Jurkat, Clone E6-1 (cell line): Measurements from ENCODE around the gene PPP1R3A. TPM values are rescaled to one million over a fixed set of nuclear protein-coding genes. Genes with fewer than 3 reads are reported as not detected.
A peak's percentile ranks its signal among the peaks of the same experiment; 100 is the strongest.
"Not testable (repeated sequence)": the region's sequence is repeated elsewhere in the genome, so short reads cannot be mapped to it uniquely, and the experiment has no call there.

Experiments used
- DNase-seq: peaks from one replicate; pipeline ENCODE4 v3.0.0-alpha.2; 2011; ENCODE audit warnings: low read depth, low spot score
- H3K4me3 ChIP-seq: 2 replicates; pipeline ENCODE4 v1.5.1; 2011; ENCODE audit warnings: mild to moderate bottlenecking, low read length, control low read depth, moderate library complexity
- polyA plus RNA-seq: library from polyadenylated mRNA; unstranded; fragments of >200 nt; gene quantifications from one replicate; pipeline ENCODE4 v1.2.1, GENCODE V29; 2012; ENCODE audit warnings: missing spikeins; ENCODE audit not compliant: insufficient read length, insufficient read depth

PPP1R3A gene, protein sequence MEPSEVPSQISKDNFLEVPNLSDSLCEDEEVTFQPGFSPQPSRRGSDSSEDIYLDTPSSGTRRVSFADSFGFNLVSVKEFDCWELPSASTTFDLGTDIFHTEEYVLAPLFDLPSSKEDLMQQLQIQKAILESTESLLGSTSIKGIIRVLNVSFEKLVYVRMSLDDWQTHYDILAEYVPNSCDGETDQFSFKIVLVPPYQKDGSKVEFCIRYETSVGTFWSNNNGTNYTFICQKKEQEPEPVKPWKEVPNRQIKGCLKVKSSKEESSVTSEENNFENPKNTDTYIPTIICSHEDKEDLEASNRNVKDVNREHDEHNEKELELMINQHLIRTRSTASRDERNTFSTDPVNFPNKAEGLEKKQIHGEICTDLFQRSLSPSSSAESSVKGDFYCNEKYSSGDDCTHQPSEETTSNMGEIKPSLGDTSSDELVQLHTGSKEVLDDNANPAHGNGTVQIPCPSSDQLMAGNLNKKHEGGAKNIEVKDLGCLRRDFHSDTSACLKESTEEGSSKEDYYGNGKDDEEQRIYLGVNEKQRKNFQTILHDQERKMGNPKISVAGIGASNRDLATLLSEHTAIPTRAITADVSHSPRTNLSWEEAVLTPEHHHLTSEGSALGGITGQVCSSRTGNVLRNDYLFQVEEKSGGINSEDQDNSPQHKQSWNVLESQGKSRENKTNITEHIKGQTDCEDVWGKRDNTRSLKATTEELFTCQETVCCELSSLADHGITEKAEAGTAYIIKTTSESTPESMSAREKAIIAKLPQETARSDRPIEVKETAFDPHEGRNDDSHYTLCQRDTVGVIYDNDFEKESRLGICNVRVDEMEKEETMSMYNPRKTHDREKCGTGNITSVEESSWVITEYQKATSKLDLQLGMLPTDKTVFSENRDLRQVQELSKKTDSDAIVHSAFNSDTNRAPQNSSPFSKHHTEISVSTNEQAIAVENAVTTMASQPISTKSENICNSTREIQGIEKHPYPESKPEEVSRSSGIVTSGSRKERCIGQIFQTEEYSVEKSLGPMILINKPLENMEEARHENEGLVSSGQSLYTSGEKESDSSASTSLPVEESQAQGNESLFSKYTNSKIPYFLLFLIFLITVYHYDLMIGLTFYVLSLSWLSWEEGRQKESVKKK
- polyA plus RNA-seq: not detected

DNA sequence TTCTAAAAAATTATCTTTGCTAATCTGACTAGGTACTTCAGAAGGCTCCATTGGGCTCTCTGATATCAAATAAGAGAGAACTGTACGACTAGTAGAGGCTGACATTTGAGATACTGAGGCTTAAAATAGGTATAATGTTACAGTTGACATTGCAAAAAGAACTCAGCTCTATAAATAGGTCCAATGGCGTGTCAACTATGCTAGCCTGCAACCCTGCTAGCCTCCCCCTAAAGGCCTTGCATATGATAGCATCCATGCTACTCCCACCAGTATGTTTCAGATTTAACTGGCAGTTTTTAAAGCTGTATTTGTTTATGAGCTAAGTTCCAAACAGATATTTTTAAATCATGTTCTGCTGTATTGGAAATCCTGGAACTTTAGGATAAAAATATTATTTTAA, at the start of gene PPP1R3A:
Gene PPP1R3A (minus strand): TSS at position 64 of the 400 bp plus-strand sequence. CDS start 13 bp downstream, at position 51.
- H3K4me3 ChIP-seq: no peak within 1 kb of the TSS
- DNase-seq: peak; percentile 2

DNA sequence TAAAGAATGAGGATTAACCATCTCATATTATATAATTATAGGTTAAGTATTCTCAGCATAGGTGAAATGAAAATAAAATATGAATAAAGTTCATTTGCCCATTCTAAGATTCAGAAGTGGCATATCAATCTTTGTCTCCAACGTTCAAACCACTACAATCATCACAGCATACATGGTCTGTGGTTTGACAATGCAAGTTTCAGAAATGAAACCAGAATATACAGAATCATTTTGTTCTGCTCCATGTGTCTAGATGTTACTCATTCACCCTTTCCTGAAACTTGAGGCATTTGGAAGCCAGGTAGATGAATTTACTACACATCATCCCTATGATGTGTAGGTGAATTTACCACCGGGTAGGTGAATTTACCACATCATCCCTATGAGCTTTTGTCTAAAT, 44.5 kb upstream of the PPP1R3A start:
- no peak for DNase-seq

DNA sequence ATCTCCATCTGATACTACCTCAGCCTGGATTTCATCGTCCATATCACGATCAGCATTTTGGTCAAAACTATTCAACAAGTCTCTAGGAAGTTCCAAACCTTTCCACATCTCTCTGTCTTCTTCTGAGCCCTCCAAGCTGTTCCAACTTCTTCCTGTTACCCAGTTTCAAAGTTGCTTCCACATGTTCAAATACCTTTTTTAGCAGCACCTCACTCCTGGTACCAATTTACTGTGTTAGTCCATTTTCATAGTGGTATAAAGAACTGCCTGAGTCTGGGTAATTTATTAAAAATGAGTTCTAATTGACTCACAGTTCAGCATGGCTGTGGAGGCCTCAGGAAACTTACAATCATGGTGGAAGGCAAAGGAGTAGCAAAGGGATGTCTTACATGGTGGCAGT, 41.1 kb upstream of the PPP1R3A start:
- no peak for DNase-seq
- H3K4me3 ChIP-seq: no peak overlapping the region

More for the DNA sequence above, 44.5 kb upstream of the PPP1R3A start:
- no peak overlapping the region for H3K4me3 ChIP-seq

DNA sequence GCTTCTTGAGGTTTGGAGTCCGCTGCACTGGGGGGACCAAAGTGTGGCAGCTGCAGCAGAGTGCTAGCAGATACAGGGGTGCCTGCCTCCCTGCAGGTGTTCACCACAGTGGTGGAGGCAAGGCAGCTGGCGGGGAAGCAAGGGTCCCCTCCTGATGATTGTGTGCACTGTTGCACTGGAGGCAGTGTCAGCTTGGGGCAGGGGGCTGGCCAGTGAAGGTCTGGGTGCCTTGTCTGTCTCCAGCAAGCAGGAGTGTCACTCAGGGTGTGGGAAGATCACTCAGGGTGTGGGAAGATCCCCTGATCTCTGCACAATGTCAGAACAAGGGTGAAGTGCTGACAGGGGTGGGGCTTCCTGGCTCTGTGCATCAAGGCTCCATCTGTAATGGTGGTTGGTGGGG, 36.3 kb upstream of the PPP1R3A start:
- DNase-seq: no peak
- no peak overlapping the region for H3K4me3 ChIP-seq

DNA sequence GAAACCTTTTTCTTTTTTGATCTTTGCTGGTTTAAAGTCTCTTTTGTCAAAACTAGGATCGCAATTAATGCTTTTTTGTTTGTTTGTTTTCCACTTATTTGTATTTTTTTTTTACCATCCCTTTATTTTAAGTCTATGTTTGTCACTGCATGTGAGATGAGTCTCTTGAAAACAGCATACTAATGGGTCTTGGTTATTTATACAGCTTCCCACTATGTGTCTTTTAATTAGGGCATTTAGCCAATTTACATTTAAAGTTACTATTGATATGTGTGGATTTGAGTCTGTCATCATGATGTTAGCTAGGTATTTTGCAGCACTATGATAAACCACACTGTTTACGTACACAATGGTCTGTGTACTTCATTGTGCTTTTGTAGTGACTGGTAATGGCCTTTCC, 34.7 kb upstream of the PPP1R3A start:
- no peak for DNase-seq

DNA sequence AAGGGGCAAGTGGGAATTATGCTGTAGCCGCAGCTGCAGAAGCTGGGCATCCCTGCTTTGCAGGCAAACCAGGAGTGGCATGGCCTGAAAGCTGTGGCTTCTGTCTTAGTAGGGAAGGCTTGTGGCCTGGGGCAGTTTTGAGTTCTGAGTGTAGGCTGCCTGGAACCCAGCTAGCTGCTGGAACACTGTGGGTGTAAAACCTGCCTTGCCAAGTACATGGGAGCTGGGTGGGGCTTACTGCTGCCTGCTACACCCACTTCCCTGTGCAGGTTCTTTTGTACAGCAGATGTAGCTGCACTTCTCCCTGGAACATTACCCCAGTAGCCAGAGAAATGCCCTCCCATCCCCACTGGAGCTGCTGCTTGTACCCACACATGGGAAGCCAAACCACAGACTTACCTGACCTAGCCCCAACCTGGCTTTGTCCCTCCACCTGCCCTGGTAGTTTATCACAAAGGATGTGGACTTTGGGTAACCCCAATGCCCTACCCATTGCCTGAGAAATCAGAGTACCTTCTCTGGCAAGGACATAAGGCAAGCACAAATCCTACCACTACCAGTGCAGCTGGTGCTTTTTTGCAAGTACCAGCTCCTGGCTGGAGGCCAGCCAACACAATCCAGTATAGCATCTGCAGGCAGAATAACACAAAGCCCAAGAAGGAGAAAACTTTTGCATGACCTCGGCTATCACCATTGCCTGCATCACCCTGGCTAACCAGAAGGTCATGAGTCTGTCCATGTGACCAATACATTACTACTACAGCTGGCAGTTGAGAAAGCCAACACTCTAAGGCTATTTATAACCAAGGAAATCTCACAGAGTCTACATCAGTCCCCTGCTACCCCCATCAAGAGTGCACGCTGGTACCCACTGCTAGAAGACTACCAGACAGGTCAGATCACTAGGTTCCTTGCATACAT, 26.5 kb upstream of the PPP1R3A start:
- no peak for DNase-seq
- H3K4me3 ChIP-seq: no peak overlapping the region

More for the DNA sequence above, 34.7 kb upstream of the PPP1R3A start:
- no peak overlapping the region for H3K4me3 ChIP-seq

DNA sequence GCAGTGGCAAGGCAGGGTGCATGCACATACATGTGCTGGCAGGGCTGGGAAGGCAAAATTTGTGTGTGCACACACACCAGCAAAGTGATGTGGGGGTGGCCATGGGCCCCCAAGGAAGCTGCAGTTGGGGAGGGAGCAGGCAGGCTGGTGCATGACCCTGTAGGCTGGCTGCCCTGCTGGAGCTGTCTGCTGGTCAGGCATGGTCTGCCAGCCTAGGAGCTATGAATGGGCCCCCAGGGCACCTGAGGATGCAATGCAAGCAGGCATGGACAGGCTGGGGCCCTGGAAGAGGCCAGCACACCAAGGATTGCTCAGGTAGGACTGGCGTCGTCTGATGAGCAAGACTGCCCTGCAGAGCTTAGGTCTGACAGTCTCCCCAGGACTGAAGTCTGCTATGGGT, 18.2 kb upstream of the PPP1R3A start:
- DNase-seq: no peak
- H3K4me3 ChIP-seq: no peak overlapping the region

DNA sequence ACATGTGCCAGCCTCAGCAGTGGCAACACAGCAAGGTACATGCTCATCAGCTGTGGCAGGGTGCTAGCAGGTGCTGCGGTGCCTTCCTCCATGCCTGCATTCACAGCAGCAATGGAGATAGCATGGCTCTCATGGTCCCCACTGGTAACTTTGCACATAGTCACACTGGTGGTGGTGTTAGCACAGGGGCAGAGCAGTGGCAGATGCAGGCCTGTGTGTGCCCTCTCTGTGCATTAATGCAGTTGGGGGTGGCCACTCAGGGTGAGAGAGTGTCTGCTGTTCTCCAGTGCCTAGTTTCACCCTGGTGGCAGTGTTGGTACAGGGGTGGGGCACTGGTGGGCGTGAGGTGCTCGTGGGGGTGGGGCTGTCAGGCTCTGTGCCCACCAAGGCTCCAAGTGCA, 17.7 kb upstream of the PPP1R3A start:
- no peak for DNase-seq
- no peak overlapping the region for H3K4me3 ChIP-seq

DNA sequence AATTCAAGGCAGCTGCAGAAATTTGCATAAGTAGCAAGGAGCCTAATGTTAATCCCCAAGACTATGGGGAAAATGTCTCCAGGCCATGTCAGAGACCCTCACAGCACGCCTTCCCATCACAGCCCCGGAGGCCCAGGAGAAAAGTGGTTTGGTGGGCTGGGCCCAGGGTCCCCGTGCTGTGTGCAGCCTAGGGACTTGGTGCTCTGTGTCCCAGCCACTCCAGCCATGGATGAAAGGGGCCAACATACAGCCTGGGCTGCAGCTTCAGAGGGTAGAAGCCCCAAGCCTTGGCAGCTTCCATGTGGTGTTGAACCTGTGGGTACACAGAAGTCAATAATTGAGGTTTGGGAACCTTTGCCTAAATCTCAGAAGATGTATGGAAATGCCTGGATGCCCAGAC, 10.6 kb upstream of the PPP1R3A start:
- H3K4me3 ChIP-seq, DNase-seq: not testable (repeated sequence)

DNA sequence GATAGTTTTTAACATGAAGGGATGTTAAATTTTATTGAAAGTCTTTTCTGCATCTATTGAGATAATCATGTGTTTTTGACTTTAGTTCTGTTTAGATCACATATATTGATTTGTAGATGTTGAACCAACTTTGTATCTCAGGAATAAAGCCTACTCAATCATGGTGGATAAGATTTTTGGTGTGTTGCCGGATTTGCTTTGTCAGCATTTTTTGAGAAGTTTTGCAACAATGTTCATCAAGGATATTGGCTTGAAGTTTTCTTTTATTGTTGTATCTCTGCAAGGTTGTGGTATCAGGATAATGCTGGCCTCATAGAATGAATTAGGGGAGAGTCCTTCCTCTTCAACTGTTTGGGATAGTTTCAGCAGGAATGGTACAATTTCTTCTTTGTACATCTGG, 9.3 kb upstream of the PPP1R3A start:
- DNase-seq: no peak
- no peak overlapping the region for H3K4me3 ChIP-seq

DNA sequence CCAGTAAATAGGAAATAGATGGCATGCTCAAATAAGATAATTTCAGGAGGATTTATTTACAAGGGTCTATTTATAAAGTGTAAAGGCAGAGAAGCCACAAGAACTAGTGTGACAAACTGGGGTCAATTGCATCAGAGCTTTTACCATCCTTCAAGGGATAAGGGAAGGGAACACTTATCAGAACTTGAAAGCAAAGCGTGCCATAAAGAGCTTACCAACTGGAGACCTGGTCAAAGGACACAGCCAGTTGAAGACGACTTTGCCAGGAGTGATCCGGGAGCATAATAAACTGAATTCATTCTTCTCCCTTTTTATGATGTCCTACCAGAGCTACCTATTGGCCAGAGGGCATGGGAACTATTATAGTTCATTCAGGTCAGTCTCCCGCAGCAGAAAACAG, 3.2 kb upstream of the PPP1R3A start:
- no peak overlapping the region for H3K4me3 ChIP-seq
- no peak for DNase-seq

DNA sequence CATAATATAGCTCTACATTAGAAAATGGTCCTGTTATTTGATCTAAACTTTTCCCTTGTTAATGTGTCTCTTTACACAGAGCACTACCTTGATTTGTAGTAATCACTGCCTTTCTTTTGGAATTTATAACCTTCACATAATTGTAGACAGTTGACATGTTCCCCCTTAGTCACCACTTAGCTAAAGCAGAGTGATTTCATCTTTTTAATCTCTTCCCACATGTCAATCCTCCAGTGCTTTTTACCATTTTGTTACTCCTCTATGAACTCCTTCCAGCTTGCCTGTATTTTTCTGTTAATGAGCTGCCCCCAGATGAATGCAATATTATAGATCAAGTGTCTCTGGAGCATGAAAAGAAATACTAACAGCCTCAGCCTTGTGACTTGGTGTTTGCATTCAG, 2.6 kb upstream of the PPP1R3A start:
- no peak overlapping the region for H3K4me3 ChIP-seq
- DNase-seq: no peak

DNA sequence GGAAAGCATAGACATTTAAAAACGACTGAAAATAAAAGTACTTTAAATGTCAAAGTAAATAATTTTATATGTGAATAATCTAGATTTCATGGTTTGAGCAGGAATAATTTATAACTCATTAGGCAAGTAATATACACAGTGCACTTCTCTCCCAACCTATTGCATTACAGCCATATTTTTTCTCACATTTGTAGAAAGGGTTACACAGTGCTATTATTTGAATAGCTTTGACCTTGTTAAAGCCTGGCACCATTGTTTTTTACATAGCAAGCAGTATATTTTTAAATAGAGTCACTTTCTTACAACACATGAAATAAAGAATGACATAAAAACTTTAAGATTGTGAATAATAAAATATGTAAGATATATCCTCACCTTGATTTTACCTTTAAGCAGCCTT, 969 bp downstream of the PPP1R3A start:
- DNase-seq: no peak
- H3K4me3 ChIP-seq: no peak overlapping the region

DNA sequence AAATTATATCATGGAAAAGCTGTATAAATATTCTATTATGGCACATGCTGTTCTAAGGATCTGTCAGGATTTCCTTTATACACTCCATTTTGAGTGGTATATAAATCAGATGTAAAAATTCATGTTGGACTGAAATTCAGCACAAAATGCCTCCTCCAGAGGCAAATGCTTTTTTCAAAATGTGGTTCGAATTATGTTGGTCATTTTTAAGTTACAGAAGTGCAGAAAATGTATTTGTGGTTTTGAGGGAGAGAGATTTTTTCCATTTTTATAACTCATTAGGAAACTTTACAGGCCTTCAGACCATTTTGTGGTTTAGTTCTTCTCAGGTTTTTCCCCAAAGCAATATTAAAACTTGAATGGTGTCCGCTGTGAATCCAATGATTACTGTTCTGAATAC, 2.9 kb downstream of the PPP1R3A start:
- no peak for DNase-seq

DNA sequence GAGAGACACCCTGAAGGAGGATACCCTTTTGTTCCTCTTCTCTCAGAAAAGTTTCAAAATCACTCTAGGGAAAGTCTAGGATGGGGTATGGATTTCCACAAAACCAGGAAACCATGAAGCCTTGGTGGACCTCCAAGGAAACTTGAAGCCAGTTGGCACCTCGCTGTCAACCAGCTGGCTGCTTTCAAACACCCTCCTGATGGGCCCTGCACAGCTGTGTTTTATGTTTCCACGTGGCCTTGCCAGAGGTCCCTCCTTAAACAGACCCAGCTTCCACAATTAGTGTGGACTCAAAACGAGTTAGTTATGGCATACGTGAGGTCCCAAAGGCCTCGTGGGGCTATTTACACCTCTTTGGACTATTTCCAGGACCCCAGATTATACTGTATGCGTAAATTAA, 5.9 kb downstream of the PPP1R3A start:
- no peak overlapping the region for H3K4me3 ChIP-seq
- DNase-seq: no peak

More for the DNA sequence above, 2.9 kb downstream of the PPP1R3A start:
- no peak overlapping the region for H3K4me3 ChIP-seq

DNA sequence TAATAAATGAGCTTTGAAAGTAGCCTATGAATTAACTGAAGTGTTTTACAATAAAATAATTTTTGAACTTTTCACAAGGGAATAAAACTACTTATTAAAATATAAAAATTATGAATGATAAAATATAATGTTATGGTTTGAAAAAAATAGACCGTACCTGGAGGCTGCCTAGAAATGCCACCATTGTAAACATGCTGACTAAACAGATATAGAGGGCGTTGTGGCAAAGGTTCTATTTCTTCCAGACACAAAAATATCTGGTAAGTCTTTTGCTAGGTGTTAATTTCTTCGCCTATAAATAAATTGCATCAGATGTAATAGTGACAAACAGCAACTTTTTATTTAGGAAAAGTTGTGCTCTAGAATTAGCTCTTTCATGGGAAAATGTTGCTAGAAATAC, 11.2 kb downstream of the PPP1R3A start:
- no peak overlapping the region for H3K4me3 ChIP-seq

DNA sequence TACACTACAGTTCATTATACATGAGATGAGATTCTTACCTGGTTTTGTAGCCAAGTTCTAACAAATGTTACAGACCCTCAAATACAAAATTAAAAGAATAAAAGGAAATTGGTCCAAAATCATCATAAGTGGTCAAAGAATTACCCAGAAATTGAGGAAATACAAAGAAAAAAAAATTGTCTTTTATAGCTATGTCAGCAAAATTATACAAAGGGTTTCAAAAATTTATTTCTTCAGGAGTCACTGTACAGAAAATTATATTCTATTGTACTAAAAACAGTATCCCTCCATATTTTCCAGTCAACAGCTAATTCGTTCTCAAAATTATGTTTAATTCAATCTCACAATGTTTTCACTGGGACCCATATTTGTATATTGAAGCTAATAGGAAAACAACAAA, 14.3 kb downstream of the PPP1R3A start:
- DNase-seq: no peak

More for the DNA sequence above, 11.2 kb downstream of the PPP1R3A start:
- DNase-seq: no peak

DNA sequence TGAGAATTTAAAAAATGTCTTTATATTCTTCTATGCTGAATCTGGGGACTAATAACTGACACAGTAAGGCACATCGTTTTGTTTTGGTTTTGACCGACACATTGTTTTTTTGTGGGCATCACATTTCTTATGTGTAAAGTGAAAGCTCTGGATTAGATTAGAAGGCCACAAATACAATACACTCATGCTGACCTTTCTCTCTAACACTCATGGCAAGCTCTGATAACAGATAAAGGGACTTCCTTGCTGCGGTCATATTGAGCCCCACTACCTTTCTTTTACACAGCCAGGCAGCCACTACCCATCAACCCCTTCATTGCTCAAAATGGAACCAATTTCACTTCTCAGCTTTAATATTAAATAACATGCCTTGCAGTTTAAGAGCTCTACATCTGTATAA, 26.0 kb downstream of the PPP1R3A start:
- H3K4me3 ChIP-seq: no peak overlapping the region
- DNase-seq: no peak

More for the DNA sequence above, 14.3 kb downstream of the PPP1R3A start:
- H3K4me3 ChIP-seq: no peak overlapping the region

DNA sequence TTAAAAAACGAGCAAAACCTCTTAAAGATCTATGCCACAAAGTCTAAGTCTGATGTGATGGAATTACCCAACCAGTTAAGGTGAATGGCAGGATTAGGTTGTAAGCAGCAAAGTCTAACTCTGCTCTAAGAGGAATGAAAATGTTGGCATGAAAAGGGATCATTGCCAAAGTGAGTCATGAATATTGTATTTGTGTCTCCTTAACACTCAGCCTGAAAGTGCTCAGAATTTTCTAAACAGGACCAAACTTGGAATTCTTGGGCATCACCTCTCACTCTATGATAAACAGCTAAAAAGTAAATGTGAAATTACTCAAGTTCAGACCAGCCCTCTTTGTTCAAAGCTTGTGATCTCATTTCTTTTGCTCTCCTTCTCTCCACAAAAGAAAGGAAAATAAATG, 27.0 kb downstream of the PPP1R3A start:
- DNase-seq: no peak
- H3K4me3 ChIP-seq: no peak overlapping the region
